Activated CD8-positive, alpha-beta memory T cell treated with anti-CD3 and anti-CD28 coated beads, Interleukin-2, amount 50 U/mL, for 1 hour (primary cell): Measurements from ENCODE around the gene ARL6IP4.
"Not testable (repeated sequence)": the region's sequence is repeated elsewhere in the genome, so short reads cannot be mapped to it uniquely, and the experiment has no call there.

Experiments used
- DNase-seq: peaks from one replicate; pipeline ENCODE4 v3.0.0-alpha.2; 2020; ENCODE audit errors: extremely low read depth

Gene ARL6IP4

GRCh38 chr12:123010681-123011080 is 30.2 kb downstream of the ARL6IP4 start:
- no peak for DNase-seq

GRCh38 chr12:123011701-123012100 is 31.2 kb downstream of the ARL6IP4 start:
- DNase-seq = no peak

- no peak for DNase-seq
Observed at GRCh38 chr12:123013185-123014095, 33.0 kb downstream of the ARL6IP4 start.

- not testable (repeated sequence) for DNase-seq
Observed at GRCh38 chr12:123014473-123014872, 34.0 kb downstream of the ARL6IP4 start.

GRCh38 chr12:123017753-123018152 is 37.3 kb downstream of the ARL6IP4 start:
- DNase-seq = no peak

GRCh38 chr12:123019841-123020138 is 39.3 kb downstream of the ARL6IP4 start:
- no peak for DNase-seq

- DNase-seq = no peak
Observed at GRCh38 chr12:123021688-123022604, 41.5 kb downstream of the ARL6IP4 start.

- DNase-seq = no peak
Observed at GRCh38 chr12:123022846-123023245, 42.4 kb downstream of the ARL6IP4 start.

- no peak for DNase-seq
Observed at GRCh38 chr12:123024819-123025391, 44.4 kb downstream of the ARL6IP4 start.

- DNase-seq = no peak
Observed at GRCh38 chr12:123026094-123026853, 45.8 kb downstream of the ARL6IP4 start.

GRCh38 chr12:123027726-123028445 is 47.4 kb downstream of the ARL6IP4 start:
- no peak for DNase-seq

- DNase-seq = no peak
Observed at GRCh38 chr12:123028475-123028874, 48.0 kb downstream of the ARL6IP4 start.

- no peak for DNase-seq
Observed at GRCh38 chr12:123029550-123029949, 49.1 kb downstream of the ARL6IP4 start.

GRCh38 chr12:123030686-123031085 is 50.2 kb downstream of the ARL6IP4 start:
- no peak for DNase-seq

GRCh38 chr12:123031171-123031845 is 50.8 kb downstream of the ARL6IP4 start:
- DNase-seq = no peak
